ENCODE data around the gene CYP8B1.

DNA sequence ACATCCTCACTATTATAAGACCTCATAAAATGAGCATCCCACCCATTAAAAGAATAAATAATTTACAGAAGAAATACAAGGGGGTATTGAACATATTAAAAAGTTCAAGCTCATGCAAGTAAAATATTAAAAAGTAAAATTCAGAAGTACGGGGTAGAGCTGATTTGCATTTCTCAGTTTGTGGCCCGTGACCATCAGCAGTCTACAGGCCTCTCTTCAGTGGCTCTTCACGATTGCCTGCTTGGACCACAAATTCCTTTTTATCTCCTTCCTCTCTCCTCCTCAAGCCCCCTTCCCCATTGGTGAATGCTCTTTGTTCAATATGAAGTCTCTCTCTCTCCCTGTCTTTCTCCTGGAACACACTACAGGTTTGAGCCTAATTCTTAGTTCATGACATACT lies 19.1 kb downstream of the CYP8B1 start:
- TF ChIP-seq SOX6 (IDR thresholded peaks at IDR 0.05) (no peak), CHD2 (IDR thresholded peaks at IDR 0.05; ENCODE audit: low read depth, low read length) (no peak), CREB1 (IDR thresholded peaks at IDR 0.05) (no peak), CREB1 (CRISPR knock-in tag; IDR thresholded peaks at IDR 0.05) (no peak), HDAC6 (IDR thresholded peaks at IDR 0.05; ENCODE audit: low read depth, low read length) (no peak), MNT (conservative IDR thresholded peaks at IDR 0.05) (no peak), ZNF407 (IDR thresholded peaks at IDR 0.05; ENCODE audit: low read depth) (no peak), EGR1 (conservative IDR thresholded peaks at IDR 0.05) (no peak), GABPA (tag; conservative IDR thresholded peaks at IDR 0.05; ENCODE audit: low read depth) (no peak), MAFK (IDR thresholded peaks at IDR 0.05; ENCODE audit: low read length) (no peak), USF1 (CRISPR knock-in tag; IDR thresholded peaks at IDR 0.05) (no peak), BRCA1 (IDR thresholded peaks at IDR 0.05) (no peak), BRCA1 (CRISPR knock-in tag; IDR thresholded peaks at IDR 0.05) (no peak), HNRNPK (IDR thresholded peaks at IDR 0.05; ENCODE audit: low read depth, low read length, poor library complexity, severe bottlenecking) (no peak), CTCF (IDR thresholded peaks at IDR 0.05 in 2 of 3, conservative IDR thresholded peaks at IDR 0.05 in 1 of 3; ENCODE audit: insufficient read depth in 2 of 3, low read depth in 1 of 3, low read length in 3 of 3) (no peak), EP300 (IDR thresholded peaks at IDR 0.05; ENCODE audit: low read length) (no peak)

Measured in K562 (cell line).